ENCODE data around the gene JAKMIP1.
"Not testable (repeated sequence)": the region's sequence is repeated elsewhere in the genome, so short reads cannot be mapped to it uniquely, and the experiment has no call there.

Gene JAKMIP1

DNA sequence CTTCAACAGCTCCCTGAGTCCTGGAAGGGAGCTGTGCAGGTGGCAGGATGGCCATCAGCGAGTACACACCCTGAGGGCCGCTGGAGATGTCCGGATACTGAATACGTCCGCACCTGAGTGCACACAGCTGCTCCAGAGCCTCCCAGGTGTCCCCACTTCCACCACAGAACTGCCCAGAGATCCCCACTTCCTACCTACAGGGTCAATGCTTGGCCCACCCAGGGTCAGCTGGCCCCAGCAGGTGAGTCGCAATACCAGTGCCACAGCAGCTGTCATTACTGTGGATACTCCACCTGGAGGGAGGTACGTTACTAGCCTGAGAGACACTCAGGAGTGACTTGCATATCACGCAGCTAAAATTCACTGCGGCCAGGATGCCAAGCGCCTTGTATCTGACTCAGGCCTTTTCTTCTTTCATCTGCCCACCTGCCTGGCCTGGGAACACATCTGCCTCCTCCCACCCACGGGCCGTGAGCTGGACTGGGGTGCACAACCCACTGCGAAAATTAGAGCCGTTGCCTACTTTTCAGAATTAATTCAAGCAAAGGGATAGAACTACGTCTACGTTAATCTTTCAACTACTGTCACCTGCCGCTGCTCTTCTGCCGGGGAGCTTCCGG lies 191.5 kb downstream of the JAKMIP1 start:
- Histone ChIP-seq H3K9me3 (ENCODE audit: control insufficient read depth in 2 of 2, low read length in 2 of 2) (no peaks in the 10 kb centered on the region), H3K4me3 (ENCODE audit: low read length in 2 of 2) (no peak overlapping the region), H3K27me3 (ENCODE audit: control insufficient read depth in 1 of 2, insufficient read depth in 2 of 2, low read length in 2 of 2) (peaks cover 16 to 18% of the 10 kb centered on the region in 2 donors), H3K9ac (ENCODE audit: low read length in 2 of 2) (no peak overlapping the region), H3K4me1 (ENCODE audit: control insufficient read depth, insufficient read depth, low read length) (no peaks in the 10 kb centered on the region), H3K27ac (ENCODE audit: low read length) (no peak overlapping the region), H3K36me3 (ENCODE audit: control insufficient read depth in 2 of 2, insufficient read depth in 2 of 2, low read length in 2 of 2) (no peaks in the 10 kb centered on the region)

DNA sequence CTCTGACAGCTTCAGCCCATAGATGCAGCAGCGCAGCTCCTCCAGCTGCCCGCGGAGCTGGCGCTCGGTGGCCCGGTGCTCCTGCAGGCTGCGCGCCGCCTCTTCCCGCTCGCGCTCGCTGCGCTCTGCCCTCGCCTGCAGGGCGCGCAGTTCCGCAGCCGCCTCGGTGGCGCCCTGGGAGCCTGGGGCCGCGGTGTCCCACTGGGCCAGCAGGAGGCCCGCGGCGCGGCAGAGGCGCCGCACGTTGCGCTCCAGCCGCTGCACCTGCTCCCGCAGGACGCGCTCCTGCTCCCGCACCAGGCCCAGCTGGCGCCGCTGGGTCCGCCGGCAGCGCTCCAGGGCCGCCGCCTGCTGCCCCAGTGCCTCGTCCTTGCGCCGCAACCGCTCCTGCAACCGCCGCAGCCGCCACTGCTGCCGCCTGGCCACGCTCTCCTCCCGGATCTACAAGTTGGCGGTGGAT lies 192.2 kb downstream of the JAKMIP1 start:
- no peak overlapping the region for H3K9ac ChIP-seq (ENCODE audit: low read length in 2 of 2)
- no peaks in the 10 kb centered on the region for H3K4me1 ChIP-seq (ENCODE audit: control insufficient read depth, insufficient read depth, low read length)
- no peak overlapping the region for H3K4me3 ChIP-seq (ENCODE audit: low read length in 2 of 2)
- H3K36me3 ChIP-seq (ENCODE audit: control insufficient read depth in 2 of 2, insufficient read depth in 2 of 2, low read length in 2 of 2) = no peaks in the 10 kb centered on the region
- H3K27ac ChIP-seq (ENCODE audit: low read length) = no peak overlapping the region
- H3K27me3 ChIP-seq (ENCODE audit: control insufficient read depth in 1 of 2, insufficient read depth in 2 of 2, low read length in 2 of 2) = peaks cover 16 to 18% of the 10 kb centered on the region in 2 donors
- H3K9me3 ChIP-seq (ENCODE audit: control insufficient read depth in 2 of 2, low read length in 2 of 2) = no peaks in the 10 kb centered on the region

DNA sequence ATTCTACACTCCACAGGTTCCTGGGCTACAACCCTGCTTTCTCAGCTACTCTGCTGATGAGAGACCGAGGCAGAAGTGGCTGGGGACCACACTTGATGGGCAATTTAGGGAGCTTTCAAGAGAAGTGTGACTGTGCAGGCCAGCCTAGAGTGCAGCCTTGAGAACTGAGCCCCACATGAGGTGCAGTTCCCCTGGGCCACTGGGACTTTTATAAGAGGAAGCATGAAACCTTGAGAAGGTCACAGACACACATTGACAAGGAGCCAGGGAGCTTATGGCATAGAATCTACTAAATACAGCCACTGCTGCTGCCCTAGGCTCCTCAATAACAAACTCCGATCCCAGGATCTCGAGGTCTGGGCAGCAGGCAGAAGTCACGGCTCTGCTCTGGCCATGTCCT lies 195.2 kb downstream of the JAKMIP1 start:
- Histone ChIP-seq H3K27ac (ENCODE audit: low read length) (no peak overlapping the region), H3K36me3 (ENCODE audit: control insufficient read depth in 2 of 2, insufficient read depth in 2 of 2, low read length in 2 of 2) (no peaks in the 10 kb centered on the region), H3K9me3 (ENCODE audit: control insufficient read depth in 2 of 2, low read length in 2 of 2) (no peaks in the 10 kb centered on the region), H3K27me3 (ENCODE audit: control insufficient read depth in 1 of 2, insufficient read depth in 2 of 2, low read length in 2 of 2) (peaks cover 9 to 11% of the 10 kb centered on the region in 2 donors), H3K9ac (ENCODE audit: low read length in 2 of 2) (no peak overlapping the region), H3K4me3 (ENCODE audit: low read length in 2 of 2) (no peak overlapping the region), H3K4me1 (ENCODE audit: control insufficient read depth, insufficient read depth, low read length) (no peaks in the 10 kb centered on the region)

DNA sequence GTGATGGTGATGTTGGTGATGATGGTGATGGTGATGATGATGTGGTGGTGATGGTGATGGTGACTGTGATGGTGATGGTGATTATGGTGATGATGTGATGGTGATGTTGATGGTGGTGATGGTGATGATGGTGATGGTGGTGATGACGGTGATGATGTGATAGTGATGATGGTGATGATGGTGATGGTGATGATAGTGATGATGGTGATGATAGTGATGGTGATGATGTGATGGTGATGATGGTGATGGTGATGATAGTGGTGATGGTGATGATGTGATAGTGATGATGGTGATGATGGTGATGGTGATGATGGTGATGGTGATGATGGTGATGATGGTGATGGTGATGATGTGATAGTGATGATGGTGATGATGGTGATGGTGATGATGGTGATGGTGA lies 196.9 kb downstream of the JAKMIP1 start:
- H3K4me3 ChIP-seq (ENCODE audit: low read length in 2 of 2); H3K9me3 ChIP-seq (ENCODE audit: control insufficient read depth in 2 of 2, low read length in 2 of 2); H3K9ac ChIP-seq (ENCODE audit: low read length in 2 of 2); H3K27ac ChIP-seq (ENCODE audit: low read length); H3K4me1 ChIP-seq (ENCODE audit: control insufficient read depth, insufficient read depth, low read length); H3K36me3 ChIP-seq (ENCODE audit: control insufficient read depth in 2 of 2, insufficient read depth in 2 of 2, low read length in 2 of 2): not testable (repeated sequence)
- H3K27me3 ChIP-seq (ENCODE audit: control insufficient read depth in 1 of 2, insufficient read depth in 2 of 2, low read length in 2 of 2) = peaks cover 3 to 13% of the 10 kb centered on the region in 2 donors

DNA sequence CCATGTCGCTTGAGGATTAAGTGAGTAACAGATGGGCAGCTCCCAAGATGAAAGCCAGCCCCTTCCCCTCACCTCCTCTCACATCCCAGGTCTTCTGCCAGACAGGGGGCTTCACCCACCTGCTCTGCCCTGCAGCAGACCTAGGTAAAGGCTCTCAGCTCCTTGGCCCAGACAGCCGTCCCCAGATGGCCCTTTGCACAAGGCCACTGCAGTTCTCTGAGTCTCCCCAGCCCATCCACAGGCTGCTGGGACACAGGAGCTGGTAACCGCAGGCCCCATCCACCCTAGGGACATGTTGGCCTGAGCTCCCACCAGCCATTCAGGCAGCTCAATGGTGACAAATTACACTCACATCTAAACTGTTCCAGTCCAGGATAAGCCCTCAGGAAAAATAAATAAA lies 197.4 kb downstream of the JAKMIP1 start:
- no peaks in the 10 kb centered on the region for H3K4me1 ChIP-seq (ENCODE audit: control insufficient read depth, insufficient read depth, low read length)
- H3K36me3 ChIP-seq (ENCODE audit: control insufficient read depth in 2 of 2, insufficient read depth in 2 of 2, low read length in 2 of 2) = no peaks in the 10 kb centered on the region
- H3K27ac ChIP-seq (ENCODE audit: low read length) = no peak overlapping the region
- no peak overlapping the region for H3K4me3 ChIP-seq (ENCODE audit: low read length in 2 of 2)
- no peak overlapping the region for H3K9ac ChIP-seq (ENCODE audit: low read length in 2 of 2)
- H3K9me3 ChIP-seq (ENCODE audit: control insufficient read depth in 2 of 2, low read length in 2 of 2) = no peaks in the 10 kb centered on the region
- H3K27me3 ChIP-seq (ENCODE audit: control insufficient read depth in 1 of 2, insufficient read depth in 2 of 2, low read length in 2 of 2) = peaks cover 0 to 13% of the 10 kb centered on the region in 2 donors

- no peak overlapping the region for H3K9ac ChIP-seq (ENCODE audit: low read length in 2 of 2)
- no peaks in the 10 kb centered on the region for H3K4me1 ChIP-seq (ENCODE audit: control insufficient read depth, insufficient read depth, low read length)
- no peak overlapping the region for H3K27ac ChIP-seq (ENCODE audit: low read length)
- peaks cover 0 to 11% of the 10 kb centered on the region in 2 donors for H3K27me3 ChIP-seq (ENCODE audit: control insufficient read depth in 1 of 2, insufficient read depth in 2 of 2, low read length in 2 of 2)
- no peaks in the 10 kb centered on the region for H3K36me3 ChIP-seq (ENCODE audit: control insufficient read depth in 2 of 2, insufficient read depth in 2 of 2, low read length in 2 of 2)
- H3K9me3 ChIP-seq (ENCODE audit: control insufficient read depth in 2 of 2, low read length in 2 of 2) = no peaks in the 10 kb centered on the region
- no peak overlapping the region for H3K4me3 ChIP-seq (ENCODE audit: low read length in 2 of 2)
Measured at GRCh38 chr4:6002492-6002833, 197.9 kb downstream of the JAKMIP1 start.

GRCh38 chr4:6001680-6002491 lies 198.5 kb downstream of the JAKMIP1 start:
- no peak overlapping the region for H3K9ac ChIP-seq (ENCODE audit: low read length in 2 of 2)
- H3K27ac ChIP-seq (ENCODE audit: low read length) = no peak overlapping the region
- no peaks in the 10 kb centered on the region for H3K4me1 ChIP-seq (ENCODE audit: control insufficient read depth, insufficient read depth, low read length)
- H3K9me3 ChIP-seq (ENCODE audit: control insufficient read depth in 2 of 2, low read length in 2 of 2) = no peaks in the 10 kb centered on the region
- H3K4me3 ChIP-seq (ENCODE audit: low read length in 2 of 2) = no peak overlapping the region
- peaks cover 0 to 11% of the 10 kb centered on the region in 2 donors for H3K27me3 ChIP-seq (ENCODE audit: control insufficient read depth in 1 of 2, insufficient read depth in 2 of 2, low read length in 2 of 2)
- H3K36me3 ChIP-seq (ENCODE audit: control insufficient read depth in 2 of 2, insufficient read depth in 2 of 2, low read length in 2 of 2) = no peaks in the 10 kb centered on the region

GRCh38 chr4:5999830-6000365 lies 200.5 kb downstream of the JAKMIP1 start:
- H3K9me3 ChIP-seq (ENCODE audit: control insufficient read depth in 2 of 2, low read length in 2 of 2) = no peaks in the 10 kb centered on the region
- no peak overlapping the region for H3K27ac ChIP-seq (ENCODE audit: low read length)
- H3K9ac ChIP-seq (ENCODE audit: low read length in 2 of 2) = no peak overlapping the region
- H3K4me3 ChIP-seq (ENCODE audit: low read length in 2 of 2) = no peak overlapping the region
- H3K36me3 ChIP-seq (ENCODE audit: control insufficient read depth in 2 of 2, insufficient read depth in 2 of 2, low read length in 2 of 2) = no peaks in the 10 kb centered on the region
- peaks cover 0 to 11% of the 10 kb centered on the region in 2 donors for H3K27me3 ChIP-seq (ENCODE audit: control insufficient read depth in 1 of 2, insufficient read depth in 2 of 2, low read length in 2 of 2)
- no peaks in the 10 kb centered on the region for H3K4me1 ChIP-seq (ENCODE audit: control insufficient read depth, insufficient read depth, low read length)

DNA sequence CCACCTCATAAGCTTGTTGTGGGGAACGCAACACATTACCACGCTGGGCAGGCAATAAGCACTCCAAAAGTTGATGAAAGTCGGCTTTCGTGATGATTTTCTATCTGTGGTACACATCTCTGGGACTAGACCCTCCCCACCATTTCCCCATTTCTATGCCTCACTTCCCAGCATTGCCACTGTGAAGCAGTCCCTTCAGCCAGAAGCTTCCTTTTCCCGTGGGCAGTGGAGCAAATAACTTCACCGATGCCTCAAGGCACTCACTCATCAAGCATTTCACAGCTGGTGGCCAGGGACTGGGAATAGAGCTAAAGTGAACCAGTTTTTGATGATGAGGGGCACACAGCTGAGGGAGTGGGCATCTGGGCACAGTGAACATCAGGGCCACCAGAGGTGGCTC lies 201.0 kb downstream of the JAKMIP1 start:
- no peak overlapping the region for H3K9ac ChIP-seq (ENCODE audit: low read length in 2 of 2)
- H3K27ac ChIP-seq (ENCODE audit: low read length) = no peak overlapping the region
- H3K4me3 ChIP-seq (ENCODE audit: low read length in 2 of 2) = no peak overlapping the region
- peaks cover 0 to 13% of the 10 kb centered on the region in 2 donors for H3K27me3 ChIP-seq (ENCODE audit: control insufficient read depth in 1 of 2, insufficient read depth in 2 of 2, low read length in 2 of 2)
- H3K36me3 ChIP-seq (ENCODE audit: control insufficient read depth in 2 of 2, insufficient read depth in 2 of 2, low read length in 2 of 2) = no peaks in the 10 kb centered on the region
- H3K9me3 ChIP-seq (ENCODE audit: control insufficient read depth in 2 of 2, low read length in 2 of 2) = no peaks in the 10 kb centered on the region
- no peaks in the 10 kb centered on the region for H3K4me1 ChIP-seq (ENCODE audit: control insufficient read depth, insufficient read depth, low read length)

DNA sequence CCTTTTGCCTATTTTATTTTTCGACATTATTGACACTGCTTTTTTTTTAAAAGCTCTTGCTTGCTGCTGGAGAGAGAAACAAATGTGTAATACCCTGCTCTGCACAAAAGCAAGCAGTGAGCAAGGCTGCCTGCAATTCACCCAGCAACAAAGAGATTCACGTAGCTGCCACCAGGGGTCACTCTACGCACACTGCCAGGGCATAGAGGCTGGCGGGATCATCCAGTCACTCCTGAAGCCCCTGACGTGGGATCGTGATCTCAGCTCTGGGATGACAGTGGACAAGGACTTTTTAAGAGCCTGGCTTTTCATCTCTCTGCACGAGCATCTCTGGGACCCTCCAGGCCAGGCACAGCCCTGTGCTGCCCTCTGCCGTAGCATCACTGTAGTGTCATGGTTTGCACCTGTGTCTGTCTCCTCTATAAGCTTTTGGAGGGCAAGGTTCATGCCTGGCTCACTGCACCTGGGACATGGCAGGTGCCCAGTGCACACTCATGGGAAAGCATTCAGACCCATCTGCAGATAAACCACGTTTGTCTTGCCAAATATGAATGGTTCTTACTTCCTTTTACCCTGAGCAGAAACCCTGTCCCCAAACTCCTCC lies 201.9 kb downstream of the JAKMIP1 start:
- Histone ChIP-seq H3K9ac (ENCODE audit: low read length in 2 of 2) (no peak overlapping the region), H3K4me1 (ENCODE audit: control insufficient read depth, insufficient read depth, low read length) (no peaks in the 10 kb centered on the region), H3K27ac (ENCODE audit: low read length) (no peak overlapping the region), H3K9me3 (ENCODE audit: control insufficient read depth in 2 of 2, low read length in 2 of 2) (no peaks in the 10 kb centered on the region), H3K27me3 (ENCODE audit: control insufficient read depth in 1 of 2, insufficient read depth in 2 of 2, low read length in 2 of 2) (peaks cover 2 to 16% of the 10 kb centered on the region in 2 donors), H3K4me3 (ENCODE audit: low read length in 2 of 2) (no peak overlapping the region), H3K36me3 (ENCODE audit: control insufficient read depth in 2 of 2, insufficient read depth in 2 of 2, low read length in 2 of 2) (no peaks in the 10 kb centered on the region)

All from stomach smooth muscle (tissue), 2 donors.